Measurements from ENCODE around the gene PSORS1C2.

Gene PSORS1C2

GRCh38 chr6:31091680-31092079 is 47.2 kb downstream of the PSORS1C2 start:
- Histone ChIP-seq H3K4me3 (ENCODE audit: low read depth in 1 of 2, low read length in 1 of 2) (no peak overlapping the region), H3K36me3 (no peaks in the 10 kb centered on the region), H3K27ac (no peak overlapping the region), H3K4me1 (ENCODE audit: control insufficient read depth in 1 of 2, insufficient read depth in 1 of 2, low read depth in 1 of 2, low read length in 1 of 2) (no peaks in the 10 kb centered on the region), H3K9me3 (no peaks in the 10 kb centered on the region), H3K27me3 (peaks cover 8% of the 10 kb centered on the region)
- TF ChIP-seq CTCF (IDR thresholded peaks at IDR 0.05) = no peak

GRCh38 chr6:31090973-31091364 is 47.9 kb downstream of the PSORS1C2 start:
- H3K4me3 ChIP-seq (ENCODE audit: low read depth in 1 of 2, low read length in 1 of 2) = no peak overlapping the region
- no peaks in the 10 kb centered on the region for H3K4me1 ChIP-seq (ENCODE audit: control insufficient read depth in 1 of 2, insufficient read depth in 1 of 2, low read depth in 1 of 2, low read length in 1 of 2)
- H3K9me3 ChIP-seq = no peaks in the 10 kb centered on the region
- no peak for TF ChIP-seq CTCF (IDR thresholded peaks at IDR 0.05)
- no peaks in the 10 kb centered on the region for H3K36me3 ChIP-seq
- H3K27me3 ChIP-seq = peaks cover 15% of the 10 kb centered on the region
- H3K27ac ChIP-seq = no peak overlapping the region

GRCh38 chr6:31090275-31090972 is 48.4 kb downstream of the PSORS1C2 start:
- Histone ChIP-seq H3K4me3 (ENCODE audit: low read depth in 1 of 2, low read length in 1 of 2) (no peak overlapping the region), H3K27ac (no peak overlapping the region), H3K36me3 (no peaks in the 10 kb centered on the region), H3K4me1 (ENCODE audit: control insufficient read depth in 1 of 2, insufficient read depth in 1 of 2, low read depth in 1 of 2, low read length in 1 of 2) (no peaks in the 10 kb centered on the region), H3K27me3 (peaks cover 21% of the 10 kb centered on the region), H3K9me3 (no peaks in the 10 kb centered on the region)
- TF ChIP-seq CTCF (IDR thresholded peaks at IDR 0.05) = no peak

Data from neutrophil (primary cell).